ENCODE data around the gene PMIS2.

Gene PMIS2

GRCh38 chr19:35615036-35615435 is 29.1 kb downstream of the PMIS2 start:
- H3K36me3 ChIP-seq (ENCODE audit: control insufficient read depth, insufficient read depth, low read length, severe bottlenecking): no peaks in the 10 kb centered on the region

GRCh38 chr19:35618857-35619256 is 32.9 kb downstream of the PMIS2 start:
- no peak for DNase-seq (ENCODE audit: low read depth)
- H3K27me3 ChIP-seq (replicated peaks; ENCODE audit: control insufficient read depth, insufficient read depth, low read length): no peaks in the 10 kb centered on the region
- no peak overlapping the region for H3K9ac ChIP-seq (ENCODE audit: low read length)
- no peaks in the 10 kb centered on the region for H3K4me1 ChIP-seq (ENCODE audit: control insufficient read depth, insufficient read depth, low read length)
- H3K36me3 ChIP-seq (ENCODE audit: control insufficient read depth, insufficient read depth, low read length, severe bottlenecking): peaks cover 7% of the 10 kb centered on the region
- H3K4me3 ChIP-seq (ENCODE audit: low read length): no peak overlapping the region
- H3K9me3 ChIP-seq (ENCODE audit: control insufficient read depth, low read length): no peaks in the 10 kb centered on the region

More at GRCh38 chr19:35615036-35615435, 29.1 kb downstream of the PMIS2 start:
- Histone ChIP-seq H3K4me1 (ENCODE audit: control insufficient read depth, insufficient read depth, low read length) (peaks cover 10% of the 10 kb centered on the region), H3K9me3 (ENCODE audit: control insufficient read depth, low read length) (no peaks in the 10 kb centered on the region), H3K9ac (ENCODE audit: low read length) (no peak overlapping the region), H3K4me3 (ENCODE audit: low read length) (no peak overlapping the region), H3K27me3 (replicated peaks; ENCODE audit: control insufficient read depth, insufficient read depth, low read length) (no peaks in the 10 kb centered on the region)
- DNase-seq (ENCODE audit: low read depth): no peak

- Histone ChIP-seq H3K36me3 (ENCODE audit: control insufficient read depth, insufficient read depth, low read length, severe bottlenecking) (peaks cover 7% of the 10 kb centered on the region), H3K27me3 (replicated peaks; ENCODE audit: control insufficient read depth, insufficient read depth, low read length) (no peaks in the 10 kb centered on the region), H3K9ac (ENCODE audit: low read length) (no peak overlapping the region), H3K4me1 (ENCODE audit: control insufficient read depth, insufficient read depth, low read length) (no peaks in the 10 kb centered on the region), H3K4me3 (ENCODE audit: low read length) (no peak overlapping the region), H3K9me3 (ENCODE audit: control insufficient read depth, low read length) (no peaks in the 10 kb centered on the region)
- DNase-seq (ENCODE audit: low read depth): no peak
Observed at GRCh38 chr19:35619290-35619923, 33.4 kb downstream of the PMIS2 start.

GRCh38 chr19:35620001-35620400 is 34.0 kb downstream of the PMIS2 start:
- peaks cover 7% of the 10 kb centered on the region for H3K36me3 ChIP-seq (ENCODE audit: control insufficient read depth, insufficient read depth, low read length, severe bottlenecking)

DNA sequence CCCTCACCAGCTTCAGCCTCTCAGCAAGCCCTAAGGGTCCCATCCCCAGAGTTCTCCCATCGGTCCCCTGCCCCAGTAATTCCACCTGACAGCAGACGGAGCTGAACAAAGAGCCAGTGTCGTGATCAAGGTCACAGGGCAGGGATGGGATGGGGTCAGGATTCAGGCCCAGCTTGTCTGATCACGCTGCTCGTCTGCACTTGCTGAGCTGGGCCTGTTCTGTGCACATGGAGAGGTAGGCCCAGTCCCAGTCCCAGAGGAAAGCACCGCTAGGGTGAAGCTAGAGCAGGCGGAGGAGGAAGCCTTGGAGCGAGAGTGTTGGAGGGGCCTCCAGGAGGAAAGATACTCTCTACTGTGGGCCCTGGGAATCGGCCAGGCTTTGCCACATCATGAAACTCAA is 35.7 kb downstream of the PMIS2 start:
- no peak overlapping the region for H3K4me3 ChIP-seq (ENCODE audit: low read length)
- H3K4me1 ChIP-seq (ENCODE audit: control insufficient read depth, insufficient read depth, low read length): no peaks in the 10 kb centered on the region
- peaks cover 7% of the 10 kb centered on the region for H3K36me3 ChIP-seq (ENCODE audit: control insufficient read depth, insufficient read depth, low read length, severe bottlenecking)
- no peak overlapping the region for H3K9ac ChIP-seq (ENCODE audit: low read length)
- H3K27me3 ChIP-seq (replicated peaks; ENCODE audit: control insufficient read depth, insufficient read depth, low read length): no peaks in the 10 kb centered on the region
- H3K9me3 ChIP-seq (ENCODE audit: control insufficient read depth, low read length): no peaks in the 10 kb centered on the region
- DNase-seq (ENCODE audit: low read depth): no peak

More at GRCh38 chr19:35620001-35620400, 34.0 kb downstream of the PMIS2 start:
- no peaks in the 10 kb centered on the region for H3K4me1 ChIP-seq (ENCODE audit: control insufficient read depth, insufficient read depth, low read length)
- H3K9me3 ChIP-seq (ENCODE audit: control insufficient read depth, low read length): no peaks in the 10 kb centered on the region
- no peak overlapping the region for H3K9ac ChIP-seq (ENCODE audit: low read length)
- H3K27me3 ChIP-seq (replicated peaks; ENCODE audit: control insufficient read depth, insufficient read depth, low read length): no peaks in the 10 kb centered on the region
- no peak overlapping the region for H3K4me3 ChIP-seq (ENCODE audit: low read length)
- DNase-seq (ENCODE audit: low read depth): no peak

DNA sequence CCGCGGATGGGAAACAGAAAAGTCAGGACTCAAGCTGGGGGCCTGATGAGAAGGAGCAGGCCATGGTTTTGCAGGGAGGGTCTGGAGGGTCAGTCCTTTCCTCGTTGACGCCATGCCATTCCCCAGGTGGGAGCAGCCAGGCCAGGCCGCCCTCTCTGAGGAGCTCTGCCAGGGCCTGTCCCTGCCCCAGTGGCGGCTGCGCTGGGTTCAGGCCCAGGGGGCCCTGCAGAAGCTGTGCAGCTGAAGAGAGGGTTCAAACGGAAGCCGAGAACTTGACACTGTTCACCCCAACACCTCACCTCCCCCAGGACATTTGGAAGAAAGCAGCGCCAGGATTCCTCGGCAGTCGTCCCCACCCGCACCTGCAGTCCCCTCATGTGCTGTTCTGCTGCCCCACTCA is 36.8 kb downstream of the PMIS2 start:
- Histone ChIP-seq H3K36me3 (ENCODE audit: control insufficient read depth, insufficient read depth, low read length, severe bottlenecking) (peaks cover 7% of the 10 kb centered on the region), H3K9ac (ENCODE audit: low read length) (no peak overlapping the region), H3K27me3 (replicated peaks; ENCODE audit: control insufficient read depth, insufficient read depth, low read length) (no peaks in the 10 kb centered on the region), H3K9me3 (ENCODE audit: control insufficient read depth, low read length) (no peaks in the 10 kb centered on the region), H3K4me1 (ENCODE audit: control insufficient read depth, insufficient read depth, low read length) (no peaks in the 10 kb centered on the region), H3K4me3 (ENCODE audit: low read length) (no peak overlapping the region)
- DNase-seq (ENCODE audit: low read depth): no peak

DNA sequence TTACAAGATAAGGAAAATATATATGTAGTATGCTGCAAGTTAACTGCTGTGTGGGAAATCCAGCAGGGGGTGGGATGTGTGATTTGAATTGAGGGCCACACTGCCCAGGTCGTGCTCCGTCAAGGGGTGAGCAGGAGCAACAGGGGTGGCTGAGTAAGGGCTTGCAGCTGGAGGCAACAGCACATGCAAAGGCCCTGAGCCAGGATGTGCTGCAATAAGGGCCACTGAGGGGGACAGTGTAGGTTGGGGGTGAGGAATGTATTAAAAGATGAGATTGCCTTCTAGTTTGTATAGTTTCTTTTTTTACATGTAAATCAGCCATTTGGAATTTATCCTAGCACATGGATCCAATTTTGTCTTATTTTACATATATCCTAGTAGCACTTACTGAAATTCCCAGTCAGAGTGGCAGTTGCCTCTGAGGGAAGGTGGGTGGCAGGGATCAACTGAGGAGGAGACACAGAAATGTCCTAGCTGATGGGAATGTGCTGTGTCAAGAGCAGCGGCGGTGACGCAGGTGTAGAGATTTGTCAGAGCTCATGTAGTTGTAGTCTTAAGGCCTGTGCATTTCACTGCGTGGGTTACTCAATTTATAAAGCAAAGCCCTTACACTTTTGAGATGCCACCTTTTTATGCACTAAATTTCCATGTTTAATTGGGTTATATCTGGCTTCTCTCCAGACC is 37.5 kb downstream of the PMIS2 start:
- Histone ChIP-seq H3K4me3 (ENCODE audit: low read length) (no peak overlapping the region), H3K9me3 (ENCODE audit: control insufficient read depth, low read length) (no peaks in the 10 kb centered on the region), H3K4me1 (ENCODE audit: control insufficient read depth, insufficient read depth, low read length) (peaks cover 5% of the 10 kb centered on the region), H3K9ac (ENCODE audit: low read length) (no peak overlapping the region), H3K27me3 (replicated peaks; ENCODE audit: control insufficient read depth, insufficient read depth, low read length) (no peaks in the 10 kb centered on the region), H3K36me3 (ENCODE audit: control insufficient read depth, insufficient read depth, low read length, severe bottlenecking) (peaks cover 7% of the 10 kb centered on the region)
- no peak for DNase-seq (ENCODE audit: low read depth)

- DNase-seq (ENCODE audit: low read depth): no peak
- Histone ChIP-seq H3K36me3 (ENCODE audit: control insufficient read depth, insufficient read depth, low read length, severe bottlenecking) (peaks cover 27% of the 10 kb centered on the region), H3K27me3 (replicated peaks; ENCODE audit: control insufficient read depth, insufficient read depth, low read length) (no peaks in the 10 kb centered on the region), H3K9me3 (ENCODE audit: control insufficient read depth, low read length) (no peaks in the 10 kb centered on the region), H3K4me1 (ENCODE audit: control insufficient read depth, insufficient read depth, low read length) (peaks cover 11% of the 10 kb centered on the region), H3K4me3 (ENCODE audit: low read length) (peak overlapping the region; percentile 96), H3K9ac (ENCODE audit: low read length) (peak overlapping the region; percentile 91)
Observed at GRCh38 chr19:35628264-35628564, 42.2 kb downstream of the PMIS2 start.

DNA sequence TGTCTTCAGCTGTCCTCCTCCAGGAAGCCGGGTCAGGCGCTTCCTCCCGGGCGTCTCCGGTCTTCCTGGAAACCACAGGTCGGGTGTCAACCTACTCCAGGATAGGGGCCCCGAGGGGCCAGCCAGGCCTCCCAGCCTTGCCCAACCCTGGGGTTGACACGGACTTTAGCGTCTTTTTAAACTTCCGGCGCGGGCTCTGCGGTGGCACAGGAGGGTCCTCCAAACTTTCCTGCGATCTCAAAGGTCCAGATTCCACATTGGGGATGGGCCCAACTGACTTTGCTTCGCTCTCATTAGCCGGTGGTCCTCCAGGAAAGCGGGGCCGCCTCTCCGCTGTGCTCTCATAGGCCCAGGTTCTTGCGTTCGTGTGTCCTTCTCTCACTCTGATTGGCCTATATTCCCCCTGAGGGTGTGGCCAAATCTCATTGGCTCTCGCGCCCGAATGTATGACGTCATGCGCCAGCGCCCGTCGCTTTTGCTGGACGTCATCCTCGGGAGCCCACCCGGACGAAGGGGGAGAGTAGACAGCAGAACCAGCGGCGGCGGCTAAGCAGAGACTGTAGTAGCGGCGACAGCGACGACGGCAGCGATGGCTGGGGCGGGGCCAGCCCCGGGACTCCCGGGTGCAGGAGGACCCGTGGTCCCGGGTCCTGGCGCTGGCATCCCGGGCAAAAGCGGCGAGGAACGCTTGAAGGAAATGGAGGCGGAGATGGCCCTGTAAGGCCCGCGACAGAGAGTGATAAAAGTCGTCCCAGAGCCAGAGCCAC is 42.8 kb downstream of the PMIS2 start, which contains the start of gene RBM42:
TSS of gene RBM42 (plus strand) at position 472 of the 767 bp plus-strand sequence. CDS start at position 590, 118 bp downstream.
- DNase-seq (ENCODE audit: low read depth): peak; percentile 99
- H3K9ac ChIP-seq (ENCODE audit: low read length): peak within 1 kb of the TSS; percentile 99
- H3K36me3 ChIP-seq (ENCODE audit: control insufficient read depth, insufficient read depth, low read length, severe bottlenecking): peaks cover 32% of the 10 kb centered on the region
- peaks cover 11% of the 10 kb centered on the region for H3K4me1 ChIP-seq (ENCODE audit: control insufficient read depth, insufficient read depth, low read length)
- H3K4me3 ChIP-seq (ENCODE audit: low read length): peak within 1 kb of the TSS; percentile 96
- H3K9me3 ChIP-seq (ENCODE audit: control insufficient read depth, low read length): no peaks in the 10 kb centered on the region
- no peaks in the 10 kb centered on the region for H3K27me3 ChIP-seq (replicated peaks; ENCODE audit: control insufficient read depth, insufficient read depth, low read length)

DNA sequence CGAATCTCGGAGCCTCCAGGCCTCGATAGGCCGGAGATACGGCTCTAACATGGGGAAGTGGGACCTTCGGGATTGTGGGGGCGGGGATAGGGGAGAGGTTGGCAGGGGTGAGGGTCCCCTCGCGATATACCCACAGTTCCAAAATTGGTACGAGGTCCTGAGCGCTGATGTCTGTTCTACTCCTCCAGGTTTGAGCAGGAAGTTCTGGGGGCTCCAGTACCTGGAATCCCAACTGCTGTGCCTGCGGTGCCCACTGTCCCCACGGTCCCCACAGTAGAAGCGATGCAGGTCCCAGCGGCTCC is 43.3 kb downstream of the PMIS2 start:
- Histone ChIP-seq H3K4me1 (ENCODE audit: control insufficient read depth, insufficient read depth, low read length) (peaks cover 11% of the 10 kb centered on the region), H3K36me3 (ENCODE audit: control insufficient read depth, insufficient read depth, low read length, severe bottlenecking) (peaks cover 37% of the 10 kb centered on the region), H3K9me3 (ENCODE audit: control insufficient read depth, low read length) (no peaks in the 10 kb centered on the region), H3K9ac (ENCODE audit: low read length) (peak overlapping the region; percentile 99), H3K27me3 (replicated peaks; ENCODE audit: control insufficient read depth, insufficient read depth, low read length) (no peaks in the 10 kb centered on the region), H3K4me3 (ENCODE audit: low read length) (peak overlapping the region; percentile 96)
- no peak for DNase-seq (ENCODE audit: low read depth)

DNA sequence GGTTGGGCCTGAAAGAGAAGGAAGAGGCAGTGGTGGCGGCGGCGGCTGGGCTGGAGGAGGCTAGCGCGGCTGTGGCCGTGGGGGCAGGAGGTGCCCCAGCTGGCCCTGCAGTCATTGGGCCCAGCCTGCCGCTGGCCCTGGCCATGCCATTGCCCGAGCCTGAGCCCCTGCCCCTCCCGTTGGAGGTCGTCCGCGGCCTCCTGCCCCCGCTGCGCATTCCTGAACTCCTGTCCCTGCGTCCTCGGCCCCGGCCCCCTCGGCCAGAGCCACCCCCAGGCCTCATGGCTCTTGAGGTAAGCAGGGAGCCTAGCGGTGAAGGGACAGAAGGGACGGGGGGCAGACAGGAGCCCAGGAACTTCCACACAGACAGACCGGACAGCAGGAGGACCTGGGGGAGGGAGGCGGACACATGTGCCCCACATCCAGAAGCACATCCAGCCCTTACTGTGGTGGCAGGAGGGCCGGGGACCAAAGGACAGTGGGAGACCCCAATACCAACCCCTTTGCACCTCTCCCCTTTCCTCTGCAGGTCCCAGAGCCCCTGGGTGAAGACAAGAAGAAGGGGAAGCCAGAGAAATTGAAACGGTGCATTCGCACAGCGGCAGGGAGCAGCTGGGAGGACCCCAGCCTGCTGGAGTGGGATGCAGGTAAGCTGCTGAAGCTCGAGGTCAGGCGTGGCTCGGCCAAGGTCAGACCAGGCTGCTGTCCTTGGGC is 47.9 kb downstream of the PMIS2 start:
- Histone ChIP-seq H3K36me3 (ENCODE audit: control insufficient read depth, insufficient read depth, low read length, severe bottlenecking) (peaks cover 79% of the 10 kb centered on the region), H3K4me1 (ENCODE audit: control insufficient read depth, insufficient read depth, low read length) (peaks cover 6% of the 10 kb centered on the region), H3K27me3 (replicated peaks; ENCODE audit: control insufficient read depth, insufficient read depth, low read length) (no peaks in the 10 kb centered on the region), H3K9ac (ENCODE audit: low read length) (no peak overlapping the region), H3K9me3 (ENCODE audit: control insufficient read depth, low read length) (no peaks in the 10 kb centered on the region), H3K4me3 (ENCODE audit: low read length) (no peak overlapping the region)
- DNase-seq (ENCODE audit: low read depth): no peak
